Lung (tissue), 12 donors: Measurements from ENCODE around the gene DNAJC13. TPM values are rescaled to one million over a fixed set of nuclear protein-coding genes. Genes with fewer than 3 reads are reported as not detected.
"Not testable (repeated sequence)": the region's sequence is repeated elsewhere in the genome, so short reads cannot be mapped to it uniquely, and the experiment has no call there.

Source experiments
- ATAC-seq: fragments of 200-7000 bp; cut with Tn5 transposase; one replicate; pipeline ENCODE4 v1.9.1; 2020; ENCODE audit warnings: moderate number of reproducible peaks; ENCODE audit not compliant: insufficient read depth, low FRiP score
- DNase-seq, 3 donors: peaks; one replicate each; pipeline ENCODE4 v3.0.0-alpha.2; 2013 to 2017
- H3K27ac ChIP-seq, 2 donors: one replicate each; pipeline ENCODE4 v1.5.1; 2013; ENCODE audit warnings: mild to moderate bottlenecking in 2 of 2, moderate library complexity in 2 of 2, control low read depth in 1 of 2, inconsistent platforms in 1 of 2, low read depth in 1 of 2, low read length in 1 of 2
- H3K27me3 ChIP-seq, 3 donors: one replicate each; pipeline ENCODE4 v1.5.1; 2013; ENCODE audit warnings: low read length in 2 of 3; ENCODE audit not compliant: control insufficient read depth in 3 of 3, insufficient read depth in 3 of 3
- H3K36me3 ChIP-seq, 4 donors: one replicate each; pipeline ENCODE4 v1.5.1; 2013; ENCODE audit warnings: low read length in 4 of 4, mild to moderate bottlenecking in 1 of 4, moderate library complexity in 1 of 4; ENCODE audit not compliant: control insufficient read depth in 4 of 4, insufficient read depth in 4 of 4
- H3K4me1 ChIP-seq, 5 donors: one replicate each; pipeline ENCODE4 v1.5.1; 2013; ENCODE audit warnings: low read length in 5 of 5, mild to moderate bottlenecking in 2 of 5, moderate library complexity in 1 of 5; ENCODE audit not compliant: control insufficient read depth in 5 of 5, insufficient read depth in 5 of 5
- H3K4me3 ChIP-seq: one replicate; pipeline ENCODE4 v1.5.1; 2013; ENCODE audit warnings: mild to moderate bottlenecking, control low read depth, moderate library complexity
- H3K9ac ChIP-seq, 2 donors: one replicate each; pipeline ENCODE4 v1.5.1; 2013; ENCODE audit warnings: low read length in 2 of 2, control low read depth in 1 of 2; ENCODE audit not compliant: insufficient read depth in 1 of 2
- H3K9me3 ChIP-seq, 4 donors: one replicate each; pipeline ENCODE4 v1.5.1; 2013; ENCODE audit warnings: low read length in 3 of 4, mild to moderate bottlenecking in 1 of 4, moderate library complexity in 1 of 4; ENCODE audit not compliant: control insufficient read depth in 4 of 4, insufficient read depth in 3 of 4
- WGBS, 2 donors: extraction: QIAGEN DNeasy Blood & Tissue Kit; methylation state at CpG; one replicate each; pipeline ENCODE4 v1.1.7; 2013; 5-methylcytosine and 5-hydroxymethylcytosine counted together
- polyA plus RNA-seq, 2 donors: library from polyadenylated mRNA; stranded (reverse); fragments of 200-250 nt; gene quantifications; one replicate each; pipeline ENCODE4 v1.2.1, GENCODE V29; 2013
- total RNA-seq, 2 donors: library from RNA; depleted of rRNA in 1 of 2; stranded (reverse); fragments of >200 nt in 1 of 2; gene quantifications; one replicate each; pipeline ENCODE4 v1.2.1, GENCODE V29; 2014 to 2021
- TF ChIP-seq, protein P1 (sequence below): IDR thresholded peaks from 2 replicates; pipeline ENCODE4 v1.5.1; 2012; ENCODE audit warnings: mild to moderate bottlenecking; ENCODE audit errors: control extremely low read depth, extremely low read depth
- donor health status: control.
- donor health status: control.
- donor health status: Bipolar disorder and iron deficiency.
- donor health status: healthy.
- donor health status: DM: yes; HTN: yes; CAD: no.

The DNAJC13 gene
- total and polyA plus RNA-seq, 4 donors, result 6.7 to 132 (median 23.5) TPM

GRCh38 chr3:132386259-132386658, 31.0 kb upstream of the DNAJC13 start:
- Histone ChIP-seq H3K9me3 (peaks cover 0 to 2% (median 0%) of the 10 kb centered on the region in 4 donors), H3K36me3 (no peaks in the 10 kb centered on the region), H3K4me1 (no peaks in the 10 kb centered on the region), H3K4me3 (no peak overlapping the region), H3K27me3 (no peaks in the 10 kb centered on the region), H3K9ac (no peak overlapping the region), H3K27ac (no peak overlapping the region)
- 84 to 95% methylated on average over 8 of the region's 8 CpGs for WGBS, 2 donors
- ATAC-seq (no peak), DNase-seq (no peak)
- TF ChIP-seq, protein P1, sequence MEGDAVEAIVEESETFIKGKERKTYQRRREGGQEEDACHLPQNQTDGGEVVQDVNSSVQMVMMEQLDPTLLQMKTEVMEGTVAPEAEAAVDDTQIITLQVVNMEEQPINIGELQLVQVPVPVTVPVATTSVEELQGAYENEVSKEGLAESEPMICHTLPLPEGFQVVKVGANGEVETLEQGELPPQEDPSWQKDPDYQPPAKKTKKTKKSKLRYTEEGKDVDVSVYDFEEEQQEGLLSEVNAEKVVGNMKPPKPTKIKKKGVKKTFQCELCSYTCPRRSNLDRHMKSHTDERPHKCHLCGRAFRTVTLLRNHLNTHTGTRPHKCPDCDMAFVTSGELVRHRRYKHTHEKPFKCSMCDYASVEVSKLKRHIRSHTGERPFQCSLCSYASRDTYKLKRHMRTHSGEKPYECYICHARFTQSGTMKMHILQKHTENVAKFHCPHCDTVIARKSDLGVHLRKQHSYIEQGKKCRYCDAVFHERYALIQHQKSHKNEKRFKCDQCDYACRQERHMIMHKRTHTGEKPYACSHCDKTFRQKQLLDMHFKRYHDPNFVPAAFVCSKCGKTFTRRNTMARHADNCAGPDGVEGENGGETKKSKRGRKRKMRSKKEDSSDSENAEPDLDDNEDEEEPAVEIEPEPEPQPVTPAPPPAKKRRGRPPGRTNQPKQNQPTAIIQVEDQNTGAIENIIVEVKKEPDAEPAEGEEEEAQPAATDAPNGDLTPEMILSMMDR, result no peak

DNA sequence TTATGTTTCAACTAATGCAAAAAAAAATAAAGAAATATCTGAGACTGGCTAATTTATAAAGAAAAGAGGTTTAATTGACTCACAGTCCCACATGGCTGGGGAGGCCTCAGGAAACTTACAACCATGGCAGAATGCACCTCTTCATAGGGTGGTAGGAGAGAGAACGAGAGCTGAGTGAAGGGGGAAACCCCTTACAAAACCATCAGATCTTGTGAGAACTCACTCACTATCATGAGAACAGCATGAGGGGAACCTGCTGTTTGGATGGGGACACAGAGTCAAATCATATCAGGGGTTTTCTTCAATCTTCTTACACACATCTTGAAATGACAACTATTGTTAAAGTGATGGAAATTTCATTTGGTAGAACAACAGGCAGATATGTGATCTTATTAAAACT, 24.6 kb upstream of the DNAJC13 start:
- not testable (repeated sequence) for H3K4me3 ChIP-seq, DNase-seq, H3K36me3 ChIP-seq, H3K27me3 ChIP-seq, H3K27ac ChIP-seq, ATAC-seq, H3K4me1 ChIP-seq, H3K9me3 ChIP-seq, H3K9ac ChIP-seq
- 78 to 83% methylated on average over 1 of the region's 1 CpG for WGBS, 2 donors

- Histone ChIP-seq H3K4me3 (no peak overlapping the region), H3K9ac (peak overlapping the region in 1 of 2 donors; percentile 21), H3K36me3 (no peaks in the 10 kb centered on the region), H3K27me3 (no peaks in the 10 kb centered on the region), H3K9me3 (peaks cover 0 to 4% (median 0%) of the 10 kb centered on the region in 4 donors), H3K27ac (no peak overlapping the region), H3K4me1 (no peaks in the 10 kb centered on the region)
- DNase-seq, result peak; percentile 37 to 70 (median 61)
- TF ChIP-seq, protein P1, result no peak
- WGBS, 2 donors, result 38 to 63% methylated on average over 2 of the region's 2 CpGs
- no peak for ATAC-seq
Measured at GRCh38 chr3:132394320-132394719, 23.0 kb upstream of the DNAJC13 start.

DNA sequence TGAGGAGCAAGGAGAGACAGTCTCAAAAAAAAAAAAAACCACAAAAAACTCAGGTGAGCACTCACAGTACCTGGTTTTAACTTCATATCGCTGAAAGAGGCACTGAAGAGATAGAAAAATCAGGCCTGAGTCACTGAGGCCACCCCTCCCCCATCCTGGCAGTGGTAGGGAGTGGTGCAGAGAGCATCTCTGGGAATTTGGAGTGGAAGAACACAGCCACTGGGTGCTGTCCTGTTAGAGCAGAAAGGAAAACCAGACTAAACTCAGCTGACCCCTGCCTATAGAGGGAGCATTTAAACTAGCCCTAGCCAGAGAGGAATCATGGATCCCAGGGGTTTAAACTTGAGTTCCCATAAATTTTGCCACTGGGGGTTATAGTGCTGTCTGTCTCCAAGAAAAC, 22.2 kb upstream of the DNAJC13 start:
- TF ChIP-seq, protein P1, result no peak
- Histone ChIP-seq H3K4me3 (no peak overlapping the region), H3K36me3 (no peaks in the 10 kb centered on the region), H3K27ac (no peak overlapping the region), H3K9ac (no peak overlapping the region), H3K4me1 (no peaks in the 10 kb centered on the region), H3K9me3 (peaks cover 0 to 4% (median 0%) of the 10 kb centered on the region in 4 donors), H3K27me3 (no peaks in the 10 kb centered on the region)
- no peak for ATAC-seq
- no peak for DNase-seq
- 77 to 86% methylated on average over 1 of the region's 1 CpG for WGBS, 2 donors
